Smooth muscle cell (in vitro differentiated cells): ENCODE measurements around the gene RGS8. TPM values are rescaled to one million over a fixed set of nuclear protein-coding genes. Genes with fewer than 3 reads are reported as not detected.

ENCODE experiments used
- DNase-seq: peaks from one replicate; lab custom pipeline; 2025; ENCODE audit not compliant: unreplicated experiment; lab: John Stamatoyannopoulos, UW
- H2AFZ ChIP-seq: fragments of 200-600 bp; sonication (generic); 2 replicates; pipeline ENCODE4 v1.6.0; 2016; ENCODE audit warnings: antibody characterized with exemption, low read depth, mild to moderate bottlenecking
- H3F3A ChIP-seq: fragments of 200-600 bp; sonication (generic); 2 replicates; pipeline ENCODE4 v1.6.0; 2017; ENCODE audit warnings: antibody characterized with exemption, low read depth
- H3K27ac ChIP-seq: fragments of 200-600 bp; sonication (generic); 2 replicates; pipeline ENCODE4 v1.5.1; 2016; ENCODE audit warnings: low read depth, mild to moderate bottlenecking
- H3K27me3 ChIP-seq: fragments of 200-600 bp; sonication (generic); 2 replicates; pipeline ENCODE4 v1.6.1; 2016; ENCODE audit warnings: low read depth, mild to moderate bottlenecking
- H3K36me3 ChIP-seq: fragments of 200-600 bp; sonication (generic); 2 replicates; pipeline ENCODE4 v1.5.1; 2016; ENCODE audit warnings: low read depth
- H3K4me1 ChIP-seq: fragments of 200-600 bp; sonication (generic); 2 replicates; pipeline ENCODE4 v1.5.1; 2016; ENCODE audit warnings: low read depth
- H3K4me2 ChIP-seq: fragments of 200-600 bp; sonication (generic); 2 replicates; pipeline ENCODE4 v1.6.0; 2016; ENCODE audit warnings: mild to moderate bottlenecking
- H3K4me3 ChIP-seq: fragments of 200-600 bp; sonication (generic); 2 replicates; pipeline ENCODE4 v1.5.1; 2016; ENCODE audit warnings: mild to moderate bottlenecking
- H3K79me2 ChIP-seq: fragments of 200-600 bp; sonication (generic); 2 replicates; pipeline ENCODE4 v1.6.0; 2016; ENCODE audit warnings: low read depth, mild to moderate bottlenecking
- H3K9ac ChIP-seq: fragments of 200-600 bp; sonication (generic); 2 replicates; pipeline ENCODE4 v1.6.0; 2016; ENCODE audit warnings: low read depth
- H3K9me3 ChIP-seq: fragments of 200-600 bp; sonication (generic); replicated peaks from 2 replicates; pipeline ENCODE4 v1.5.1; 2016; ENCODE audit warnings: low read depth
- H4K20me1 ChIP-seq: fragments of 200-600 bp; sonication (generic); 2 replicates; pipeline ENCODE4 v1.6.0; 2016; ENCODE audit warnings: low read depth
- WGBS: methylation state at CpG from one replicate; pipeline ENCODE4 v1.1.7; 2016; ENCODE audit warnings: low lambda C conversion rate; 5-methylcytosine and 5-hydroxymethylcytosine counted together
- polyA plus RNA-seq: library from polyadenylated mRNA; unstranded; fragments of >200 nt; fragmentation: Nextera tagmentation; extraction: Ambion mirVana; gene quantifications from 2 replicates; pipeline ENCODE4 v1.2.1, GENCODE V29; 2016
- total RNA-seq: library from RNA; depleted of rRNA; stranded (reverse); fragments of >200 nt; gene quantifications from 2 replicates; pipeline ENCODE4 v1.2.3, GENCODE V29; 2014
- TF ChIP-seq, protein P1 (sequence below): fragments of 200-600 bp; sonication (generic); IDR thresholded peaks from 2 replicates; pipeline ENCODE4 v1.5.1; 2017; ENCODE audit warnings: borderline replicate concordance, mild to moderate bottlenecking, antibody characterized with exemption; ENCODE audit not compliant: insufficient read depth, poor library complexity, severe bottlenecking

Gene RGS8
- total and polyA plus RNA-seq, 2 experiments from 2014 or later: not detected

DNA sequence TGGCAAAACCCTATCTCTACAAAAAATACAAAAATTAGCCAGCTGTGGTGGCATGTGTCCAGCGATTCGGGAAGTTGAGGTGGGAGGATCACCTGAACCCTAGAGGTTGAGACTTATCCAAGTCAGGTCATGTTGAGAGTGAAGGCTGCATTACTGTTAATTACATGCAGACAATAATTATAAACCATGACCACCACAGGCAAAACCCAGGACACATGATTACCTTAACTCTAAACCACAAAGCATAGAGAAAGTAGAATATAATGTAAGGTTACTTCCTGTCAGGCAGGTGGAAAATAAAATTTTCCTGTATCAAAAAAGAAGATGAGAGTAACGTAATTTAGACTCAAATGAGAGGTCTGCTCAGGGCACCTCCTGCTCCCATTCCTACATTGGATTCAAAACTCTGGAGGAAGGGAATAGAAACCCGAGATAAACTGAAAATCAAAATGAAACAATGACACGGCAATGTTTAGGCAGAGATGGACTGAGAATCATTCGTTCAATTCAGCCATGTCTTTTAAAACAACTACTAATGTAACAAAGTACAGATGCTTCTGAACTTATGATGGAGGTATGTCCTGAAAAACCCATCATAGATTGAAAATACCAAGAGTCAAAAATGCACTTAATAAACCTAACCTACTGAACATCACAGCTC lies 33.6 kb downstream of the RGS8 start:
- no peak overlapping the region for H3K9ac ChIP-seq
- no peak overlapping the region for H3K27ac ChIP-seq
- H3K79me2 ChIP-seq: no peaks in the 10 kb centered on the region
- no peaks in the 10 kb centered on the region for H3K36me3 ChIP-seq
- no peak for DNase-seq
- H3K27me3 ChIP-seq: no peaks in the 10 kb centered on the region
- no peaks in the 10 kb centered on the region for H3F3A ChIP-seq
- H4K20me1 ChIP-seq: no peaks in the 10 kb centered on the region
- H3K4me3 ChIP-seq: no peak overlapping the region
- TF ChIP-seq, protein P1, sequence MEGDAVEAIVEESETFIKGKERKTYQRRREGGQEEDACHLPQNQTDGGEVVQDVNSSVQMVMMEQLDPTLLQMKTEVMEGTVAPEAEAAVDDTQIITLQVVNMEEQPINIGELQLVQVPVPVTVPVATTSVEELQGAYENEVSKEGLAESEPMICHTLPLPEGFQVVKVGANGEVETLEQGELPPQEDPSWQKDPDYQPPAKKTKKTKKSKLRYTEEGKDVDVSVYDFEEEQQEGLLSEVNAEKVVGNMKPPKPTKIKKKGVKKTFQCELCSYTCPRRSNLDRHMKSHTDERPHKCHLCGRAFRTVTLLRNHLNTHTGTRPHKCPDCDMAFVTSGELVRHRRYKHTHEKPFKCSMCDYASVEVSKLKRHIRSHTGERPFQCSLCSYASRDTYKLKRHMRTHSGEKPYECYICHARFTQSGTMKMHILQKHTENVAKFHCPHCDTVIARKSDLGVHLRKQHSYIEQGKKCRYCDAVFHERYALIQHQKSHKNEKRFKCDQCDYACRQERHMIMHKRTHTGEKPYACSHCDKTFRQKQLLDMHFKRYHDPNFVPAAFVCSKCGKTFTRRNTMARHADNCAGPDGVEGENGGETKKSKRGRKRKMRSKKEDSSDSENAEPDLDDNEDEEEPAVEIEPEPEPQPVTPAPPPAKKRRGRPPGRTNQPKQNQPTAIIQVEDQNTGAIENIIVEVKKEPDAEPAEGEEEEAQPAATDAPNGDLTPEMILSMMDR: no peak
- no peaks in the 10 kb centered on the region for H3K9me3 ChIP-seq
- H3K4me1 ChIP-seq: no peaks in the 10 kb centered on the region
- H2AFZ ChIP-seq: no peak overlapping the region
- WGBS: 92% methylated on average over 6 of the region's 6 CpGs
- H3K4me2 ChIP-seq: no peak overlapping the region

DNA sequence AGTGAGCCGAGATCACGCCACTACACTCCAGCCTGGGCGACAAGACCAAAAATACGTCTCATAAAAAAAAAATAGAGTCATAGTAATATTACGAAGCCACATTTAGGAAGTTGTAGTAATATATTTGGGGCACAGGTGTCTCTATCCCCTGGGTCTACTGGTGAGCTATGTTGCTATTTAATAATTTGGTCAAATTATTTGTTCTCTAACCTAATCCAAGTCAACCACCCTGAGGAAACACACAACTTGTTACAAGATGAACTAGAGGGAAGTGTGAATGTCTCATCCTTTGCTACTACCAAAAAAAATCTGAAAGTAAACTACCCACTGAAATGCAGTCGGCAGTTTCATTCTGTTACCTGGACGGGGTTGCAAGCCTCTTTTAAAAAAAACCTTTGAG lies 35.3 kb downstream of the RGS8 start:
- 96% methylated on average over 7 of the region's 7 CpGs for WGBS
- H2AFZ ChIP-seq: no peak overlapping the region
- H3K79me2 ChIP-seq: no peaks in the 10 kb centered on the region
- H4K20me1 ChIP-seq: no peaks in the 10 kb centered on the region
- no peaks in the 10 kb centered on the region for H3K36me3 ChIP-seq
- no peaks in the 10 kb centered on the region for H3F3A ChIP-seq
- H3K9me3 ChIP-seq: no peaks in the 10 kb centered on the region
- no peak overlapping the region for H3K4me2 ChIP-seq
- DNase-seq: no peak
- no peak overlapping the region for H3K9ac ChIP-seq
- H3K4me1 ChIP-seq: no peaks in the 10 kb centered on the region
- TF ChIP-seq, protein P1: no peak
- H3K4me3 ChIP-seq: no peak overlapping the region
- H3K27ac ChIP-seq: no peak overlapping the region
- no peaks in the 10 kb centered on the region for H3K27me3 ChIP-seq

DNA sequence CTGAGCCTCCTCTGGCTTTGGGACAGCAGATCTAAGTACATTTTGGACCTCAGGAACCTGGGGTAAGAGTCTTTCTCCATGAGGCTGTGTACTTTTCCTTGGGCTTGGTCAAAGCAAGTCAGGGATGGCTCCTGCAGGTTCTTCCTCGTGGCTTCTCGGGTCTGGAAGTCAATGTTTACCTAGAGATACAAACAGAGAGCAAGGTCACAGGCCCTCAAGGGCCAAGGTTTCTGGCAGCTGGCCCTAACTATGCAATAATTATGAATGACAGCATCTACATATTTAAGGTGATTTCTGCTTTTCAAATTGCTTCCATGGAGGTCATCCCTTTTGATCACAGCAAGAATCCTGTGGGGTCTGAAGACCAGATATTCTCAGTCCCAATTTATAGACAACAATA lies 37.6 kb downstream of the RGS8 start:
- Histone ChIP-seq H3K4me3 (no peak overlapping the region), H3K4me2 (no peak overlapping the region), H4K20me1 (no peaks in the 10 kb centered on the region), H3K9ac (no peak overlapping the region), H3K27ac (no peak overlapping the region), H3K9me3 (no peaks in the 10 kb centered on the region), H3K79me2 (no peaks in the 10 kb centered on the region), H2AFZ (no peak overlapping the region), H3K4me1 (no peaks in the 10 kb centered on the region), H3F3A (no peaks in the 10 kb centered on the region), H3K36me3 (no peaks in the 10 kb centered on the region), H3K27me3 (no peaks in the 10 kb centered on the region)
- DNase-seq: no peak
- TF ChIP-seq, protein P1: no peak
- 98% methylated on average over 2 of the region's 2 CpGs for WGBS

DNA sequence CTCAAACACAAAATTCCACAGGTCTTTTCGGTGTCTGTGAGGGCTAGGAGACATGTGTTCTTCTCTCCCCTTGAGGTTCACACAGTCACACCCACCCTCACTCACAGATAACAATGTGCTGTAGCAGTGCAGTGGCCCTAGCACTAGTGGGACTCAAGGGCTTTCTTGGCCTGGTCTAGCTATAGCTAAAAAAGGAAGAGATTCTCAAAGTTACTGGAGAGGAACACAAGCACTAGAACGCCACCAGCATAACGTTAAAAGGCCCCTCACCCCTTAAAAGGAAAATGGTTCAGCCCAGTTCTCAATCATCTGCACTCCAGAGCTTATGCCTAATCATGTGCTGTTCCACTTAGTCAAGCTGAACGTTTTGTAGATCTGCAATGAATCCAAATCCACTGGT lies 39.5 kb downstream of the RGS8 start:
- no peaks in the 10 kb centered on the region for H3K27me3 ChIP-seq
- H2AFZ ChIP-seq: no peak overlapping the region
- 91% methylated on average over 4 of the region's 4 CpGs for WGBS
- H3K4me1 ChIP-seq: no peaks in the 10 kb centered on the region
- DNase-seq: no peak
- H3K4me3 ChIP-seq: no peak overlapping the region
- H3K9ac ChIP-seq: no peak overlapping the region
- no peaks in the 10 kb centered on the region for H3K9me3 ChIP-seq
- no peaks in the 10 kb centered on the region for H3F3A ChIP-seq
- H4K20me1 ChIP-seq: no peaks in the 10 kb centered on the region
- TF ChIP-seq, protein P1: no peak
- H3K79me2 ChIP-seq: no peaks in the 10 kb centered on the region
- H3K36me3 ChIP-seq: no peaks in the 10 kb centered on the region
- no peak overlapping the region for H3K27ac ChIP-seq
- H3K4me2 ChIP-seq: no peak overlapping the region
